ENCODE measurements around the gene M6PR.

GRCh38 chr12:8956772-8957171, 7.3 kb upstream of the M6PR start:
- no peak for TF ChIP-seq CTCF (IDR thresholded peaks at IDR 0.05)
- no peak for TF ChIP-seq EP300 (IDR thresholded peaks at IDR 0.05)
- TF ChIP-seq POLR2A (IDR thresholded peaks at IDR 0.05): no peak

All from ovary (tissue), 3 donors.